H1 (cell line): ENCODE measurements around the gene MYBPC3. TPM values are rescaled to one million over a fixed set of nuclear protein-coding genes. Genes with fewer than 3 reads are reported as not detected.

Experiments used
- EGR1 ChIP-seq: IDR thresholded peaks from 2 replicates; pipeline ENCODE4 v1.6.1; 2011; ENCODE audit warnings: low read depth, low read length, borderline replicate concordance
- EP300 ChIP-seq, 2 experiments: IDR thresholded peaks; 1 replicate in 1 of 2; 2 replicates in 1 of 2; pipeline ENCODE4 v1.6.1; 2011 to 2012; ENCODE audit warnings: low read depth in 2 of 2, low read length in 2 of 2, mild to moderate bottlenecking in 2 of 2, borderline replicate concordance in 1 of 2, inconsistent platforms in 1 of 2, moderate library complexity in 1 of 2
- GTF2F1 ChIP-seq: IDR thresholded peaks from 2 replicates; pipeline ENCODE4 v1.6.1; 2012; ENCODE audit warnings: low read depth, low read length, improper control_type of control experiment, borderline replicate concordance
- KDM4A ChIP-seq: IDR thresholded peaks from one replicate; pipeline ENCODE4 v1.7.1; 2012; ENCODE audit warnings: low read depth, mild to moderate bottlenecking, moderate library complexity, low read length, inconsistent platforms; ENCODE audit not compliant: severe bottlenecking
- TAF7 ChIP-seq: optimal IDR thresholded peaks from 2 replicates; pipeline ENCODE3; 2011; ENCODE audit warnings: low read depth, mild to moderate bottlenecking, inconsistent platforms, low read length, moderate library complexity, borderline replicate concordance
- polyA plus RNA-seq, 7 experiments: library from polyadenylated mRNA; depleted of rRNA in 3 of 7; stranded (reverse) in 5 of 7; unstranded in 2 of 7; fragments of >200 nt in 5 of 7; fragments of 200-250 nt in 2 of 7; gene quantifications; 1 replicate in 5 of 7; 2 replicates in 1 of 7; 4 replicates in 1 of 7; pipeline versions ENCODE4 v1.2.1 to v1.2.3, GENCODE V29; 2011 to 2013; ENCODE audit warnings: missing spikeins in 2 of 7, mixed read lengths in 2 of 7
- total RNA-seq: library from RNA; stranded (reverse); fragmentation: NEBNext Ultra II Directional; extraction: Animal tissue kit (Norgen Biotek cat#: 25700); gene quantifications from 2 replicates; pipeline ENCODE4 v1.2.1, GENCODE V29; 2021

Gene MYBPC3
- total and polyA plus RNA-seq, 2 of the 8 experiments (the other 6 are each of a cell fraction or from before 2014, with no cell fraction given), result 0.05 TPM; not detected in 1

DNA sequence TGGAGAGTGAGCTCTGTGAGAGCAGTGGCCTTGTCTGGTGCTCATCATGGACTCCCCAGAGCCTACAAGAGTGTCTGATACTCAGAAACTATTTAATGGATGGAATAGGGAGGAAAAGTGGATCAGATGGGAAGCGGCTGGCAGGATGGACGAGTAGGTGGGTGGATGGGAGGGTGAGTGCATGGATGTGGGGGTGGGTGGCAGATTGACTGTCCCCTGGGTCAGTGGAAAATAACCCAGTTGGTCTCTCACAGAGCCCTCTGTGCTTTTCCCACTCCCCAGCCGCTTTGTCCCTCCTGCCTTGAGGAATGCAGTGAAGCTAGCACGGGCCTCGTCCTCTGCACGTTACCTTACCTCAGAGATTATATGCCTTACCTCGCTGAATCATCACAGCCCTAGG is 19.9 kb upstream of the MYBPC3 start (continued):
- no peak for TF ChIP-seq GTF2F1
- TF ChIP-seq TAF7, result no peak
- TF ChIP-seq EGR1, result no peak
- no peak for TF ChIP-seq KDM4A
- TF ChIP-seq EP300 (IDR thresholded peaks at IDR 0.05; ENCODE audit: borderline replicate concordance in 1 of 2, low read depth in 2 of 2, low read length in 2 of 2), result no peak
- TF ChIP-seq, all 59 proteins: peak for 0
